NCI-H2107 (cell line): Measurements from ENCODE around the gene NTN5.
"Not testable (repeated sequence)": the region's sequence is repeated elsewhere in the genome, so short reads cannot be mapped to it uniquely, and the experiment has no call there.

Experiments used
- DNase-seq: peaks from one replicate; lab custom pipeline; 2025; lab: John Stamatoyannopoulos, UW

NTN5 gene

DNA sequence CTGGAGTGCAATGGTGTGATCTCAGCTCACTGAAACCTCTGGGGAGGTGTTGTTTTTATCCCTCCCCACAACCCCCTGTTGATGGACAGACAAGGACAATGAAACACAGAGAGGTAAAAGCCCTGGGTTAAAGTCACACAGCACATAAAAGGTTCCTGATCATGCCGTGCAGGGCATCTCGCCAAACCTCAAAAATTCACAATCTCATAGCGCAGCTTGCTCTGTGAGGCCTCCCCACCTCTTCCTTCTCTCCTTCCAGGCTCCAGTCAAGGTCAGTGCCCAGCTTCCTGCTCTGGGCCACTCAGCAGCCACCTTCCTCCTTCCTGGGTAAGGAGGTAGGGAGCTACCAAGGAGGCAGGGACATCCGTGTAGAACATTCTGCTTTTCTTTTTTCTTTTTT, 25.2 kb upstream of the NTN5 start:
- DNase-seq, result no peak

DNA sequence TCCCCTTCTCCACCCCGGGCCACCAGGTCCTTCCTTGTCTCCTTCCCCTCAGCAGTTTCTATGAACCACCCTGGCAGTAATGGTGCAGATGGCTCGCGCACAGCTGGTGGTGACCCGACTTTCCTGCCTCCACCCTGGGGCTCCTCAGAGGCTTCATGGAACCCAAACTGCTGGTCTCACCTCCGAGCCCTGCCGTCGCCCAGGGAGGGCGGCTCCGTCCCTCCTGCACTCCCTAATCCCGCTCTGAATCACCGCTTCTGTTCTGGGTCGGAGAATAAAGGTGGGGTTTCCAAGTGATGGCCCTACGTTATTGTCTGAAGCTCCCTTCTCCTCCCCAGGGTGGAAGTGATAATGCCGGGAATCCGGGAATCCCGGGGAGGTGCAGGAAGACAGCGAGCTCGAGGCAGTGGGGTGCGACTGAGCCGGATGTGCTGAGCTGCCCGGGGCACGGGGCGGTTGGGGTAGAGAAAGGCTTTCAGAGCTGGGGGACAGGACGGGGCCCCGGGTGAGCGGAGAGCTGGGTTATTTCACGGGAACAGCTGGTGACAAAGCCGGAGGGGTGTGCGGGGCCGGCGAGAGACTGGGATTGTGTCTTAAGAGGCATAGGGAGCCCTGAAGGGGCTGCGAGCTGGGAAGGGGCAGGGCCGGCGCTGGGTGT, 23.7 kb upstream of the NTN5 start:
- DNase-seq, result no peak

DNA sequence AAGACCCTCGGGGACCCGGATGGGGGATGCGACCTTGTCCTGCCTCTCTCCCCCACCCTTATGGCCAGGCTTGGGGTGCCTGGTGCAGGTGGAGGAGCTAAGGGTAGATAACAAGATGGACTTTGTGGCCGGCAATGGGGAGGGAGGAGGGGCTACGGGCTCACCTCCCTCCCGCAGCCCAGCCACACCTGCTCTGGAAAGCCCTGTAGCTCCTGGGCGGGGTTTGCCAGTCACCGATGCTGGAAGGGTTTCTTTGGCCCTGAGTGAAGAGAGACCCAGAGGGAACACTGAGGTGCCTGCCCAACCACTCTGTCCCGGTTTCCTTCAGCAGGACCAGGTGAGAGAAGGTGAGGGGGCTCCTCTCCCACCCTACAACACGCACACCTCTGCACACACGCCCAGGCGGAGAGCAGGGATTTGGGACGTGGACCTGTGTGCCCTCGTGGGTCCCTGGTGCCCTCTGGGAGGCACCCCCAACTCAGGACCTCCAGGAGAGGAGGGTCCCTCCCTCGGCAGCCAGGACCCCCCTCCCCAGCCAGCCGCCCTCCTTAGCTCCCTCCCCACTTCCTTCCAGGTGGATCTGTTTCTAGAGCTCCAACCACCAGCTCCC, 23.0 kb upstream of the NTN5 start, which contains the start of gene FUT2:
FUT2 (plus strand) TSS at position 229 of the 610 bp plus-strand sequence. CDS start 6,986 bp downstream, outside the sequence.
- peak; percentile 20 for DNase-seq

DNA sequence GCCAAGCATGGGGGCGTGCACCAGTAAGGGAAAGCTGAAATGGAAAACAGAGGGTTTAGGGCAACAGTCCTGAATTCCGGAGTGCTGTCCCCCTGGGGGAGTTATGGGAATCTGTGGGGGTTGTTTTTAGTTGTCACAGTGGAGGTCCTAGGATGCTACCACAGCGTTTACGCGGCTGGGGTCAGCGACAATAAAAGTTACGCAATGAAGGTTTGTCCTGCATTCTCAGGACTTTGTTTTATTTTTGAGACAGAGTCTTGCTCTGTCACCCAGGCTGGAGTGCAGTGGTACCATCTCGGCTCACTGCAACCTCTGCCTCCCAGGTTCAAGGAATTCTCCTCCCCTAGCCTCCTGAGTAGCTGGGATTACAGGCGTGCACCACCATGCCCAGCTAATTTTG, 20.8 kb upstream of the NTN5 start:
- DNase-seq, result not testable (repeated sequence)

DNA sequence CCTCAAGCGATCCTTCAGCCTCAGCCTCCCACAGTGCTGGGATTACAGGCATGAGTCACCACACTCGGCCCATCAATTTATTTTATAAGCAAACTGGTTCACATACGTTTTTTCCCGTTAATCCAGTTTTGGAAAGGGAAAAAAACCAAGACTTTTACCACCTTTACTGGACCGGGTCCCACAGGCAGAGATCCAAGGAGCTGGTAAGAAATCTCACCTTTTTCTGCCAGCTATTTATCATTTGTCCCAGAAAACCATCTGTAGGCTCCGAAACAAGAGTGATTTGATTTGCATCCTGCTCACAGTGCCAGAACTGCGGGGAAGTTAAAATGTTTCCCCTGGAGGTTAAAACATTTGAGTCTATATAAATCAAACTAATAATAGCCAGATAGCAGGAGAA, 16.6 kb upstream of the NTN5 start:
- DNase-seq, result no peak

- no peak for DNase-seq
These were observed 15.0 kb upstream of the NTN5 start for GRCh38 chr19:48687776-48688175.

DNA sequence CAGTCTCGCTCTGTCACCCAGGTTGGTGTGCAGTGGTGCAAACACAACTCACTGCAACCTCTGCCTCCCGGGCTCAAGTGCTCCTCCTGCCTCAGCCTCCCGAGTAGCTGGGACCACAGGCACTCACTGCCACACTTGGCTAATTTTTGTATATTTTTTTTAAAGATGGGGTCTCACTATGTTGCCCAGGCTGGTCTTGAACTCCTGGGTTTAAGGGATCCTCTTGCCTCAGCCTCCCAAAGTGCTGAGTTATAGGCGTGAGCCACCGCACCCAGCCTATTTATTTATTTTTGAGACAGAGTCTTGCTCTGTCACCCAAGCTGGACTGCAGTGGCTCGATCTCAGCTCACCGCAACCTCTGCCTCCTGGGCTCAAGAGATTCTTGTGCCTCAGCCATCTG, 13.8 kb upstream of the NTN5 start:
- not testable (repeated sequence) for DNase-seq

GRCh38 chr19:48686088-48686487, 13.3 kb upstream of the NTN5 start:
- no peak for DNase-seq

DNA sequence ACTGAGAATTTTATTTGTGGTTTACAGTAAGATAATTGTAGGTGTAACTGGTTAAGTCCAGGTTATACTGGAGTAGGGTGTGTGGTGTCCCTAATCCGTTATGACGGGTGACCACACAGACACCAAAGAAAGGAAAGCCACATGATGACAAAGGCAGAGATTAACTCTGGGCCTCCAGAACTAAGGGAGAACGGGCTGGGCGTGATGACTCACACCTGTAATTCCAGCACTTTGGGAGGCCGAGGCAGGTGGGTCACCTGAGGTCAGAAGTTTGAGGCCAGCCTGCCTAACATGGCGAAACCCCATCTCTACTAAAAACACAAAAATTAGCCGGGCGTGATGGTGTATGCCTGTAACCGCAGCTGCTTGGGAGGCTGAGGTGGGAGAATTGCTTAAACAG, 12.8 kb upstream of the NTN5 start:
- DNase-seq, result no peak

DNA sequence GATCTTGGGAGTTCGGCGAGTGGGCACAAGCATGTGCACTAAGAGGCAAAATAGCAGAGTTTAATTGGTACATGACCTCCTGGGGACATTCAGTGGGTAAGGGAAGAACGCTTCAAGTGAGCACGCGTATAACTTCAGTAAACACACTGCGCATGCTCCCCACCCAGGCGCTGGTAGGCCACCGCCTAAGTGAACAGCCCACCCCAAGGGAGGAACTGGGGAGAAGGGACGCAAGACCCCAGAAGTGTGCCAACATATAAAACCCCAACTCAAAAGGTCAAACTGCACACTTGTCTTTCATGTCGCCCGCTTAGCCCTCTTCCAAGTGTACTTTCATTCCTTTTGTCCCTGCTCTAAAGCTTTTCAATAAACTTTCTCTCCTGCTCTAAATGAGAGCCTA, 10.5 kb upstream of the NTN5 start:
- DNase-seq, result no peak

DNA sequence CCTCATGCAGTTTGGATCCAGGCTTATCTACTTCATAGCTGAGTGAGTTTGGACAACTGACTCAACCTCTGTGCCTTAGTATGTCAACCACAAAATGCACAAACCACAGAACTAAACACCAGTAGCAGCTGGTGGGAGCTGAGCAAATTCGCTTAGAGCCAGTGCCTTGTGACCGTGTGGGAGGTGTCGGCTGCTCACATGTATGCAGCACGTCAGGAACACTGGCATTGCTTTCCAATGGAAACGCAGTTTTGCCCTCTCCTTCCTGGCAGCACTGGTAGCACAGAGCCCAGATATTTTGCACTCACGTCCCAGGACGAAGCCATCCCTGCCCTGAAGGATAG, 8.3 kb upstream of the NTN5 start:
- DNase-seq, result peak; percentile 75

DNA sequence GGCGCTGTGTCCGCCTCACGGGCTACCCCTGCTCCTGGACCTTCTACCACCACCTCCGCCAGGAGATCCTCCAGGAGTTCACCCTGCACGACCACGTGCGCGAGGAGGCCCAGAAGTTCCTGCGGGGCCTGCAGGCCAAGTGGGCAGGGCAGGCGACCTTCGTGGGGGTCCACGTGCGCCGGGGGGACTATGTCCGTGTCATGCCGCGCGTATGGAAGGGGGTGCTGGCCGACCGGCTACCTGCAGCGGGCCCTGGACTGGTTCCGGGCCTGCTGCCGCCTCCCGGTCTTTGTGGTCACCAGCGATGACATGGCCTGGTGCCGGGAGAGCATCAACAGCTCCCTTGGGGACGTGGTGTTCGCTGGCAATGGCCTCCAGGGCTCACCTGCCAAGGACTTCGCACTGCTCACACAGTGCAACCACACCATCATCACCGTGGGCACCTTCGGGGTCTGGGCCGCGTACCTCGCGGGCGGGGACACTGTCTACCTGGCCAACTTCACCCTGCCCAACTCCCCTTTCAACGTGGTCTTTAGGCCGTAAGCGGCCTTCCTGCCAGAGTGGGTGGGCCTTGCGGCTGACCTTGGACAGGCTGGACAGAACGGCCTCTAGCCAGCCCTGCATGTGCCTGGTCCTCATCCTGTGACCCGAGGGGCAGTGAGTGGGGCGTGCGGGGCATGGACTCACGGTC, 7.8 kb upstream of the NTN5 start:
- DNase-seq, result no peak

DNA sequence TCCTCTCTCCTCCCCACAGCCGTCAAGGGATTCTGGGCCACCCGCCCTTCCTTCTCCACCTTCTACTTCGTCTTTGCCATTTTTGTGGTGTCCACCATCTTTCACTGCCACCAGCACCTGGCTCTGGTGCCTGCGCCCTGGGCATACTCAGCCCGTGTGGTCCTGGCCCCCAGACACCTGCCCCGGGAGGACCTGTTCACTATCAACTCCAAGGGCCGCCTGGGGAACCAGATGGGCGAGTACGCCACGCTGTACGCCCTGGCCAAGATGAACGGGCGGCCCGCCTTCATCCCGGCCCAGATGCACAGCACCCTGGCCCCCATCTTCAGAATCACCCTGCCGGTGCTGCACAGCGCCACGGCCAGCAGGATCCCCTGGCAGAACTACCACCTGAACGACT, 7.2 kb upstream of the NTN5 start:
- DNase-seq, result not testable (repeated sequence)

DNA sequence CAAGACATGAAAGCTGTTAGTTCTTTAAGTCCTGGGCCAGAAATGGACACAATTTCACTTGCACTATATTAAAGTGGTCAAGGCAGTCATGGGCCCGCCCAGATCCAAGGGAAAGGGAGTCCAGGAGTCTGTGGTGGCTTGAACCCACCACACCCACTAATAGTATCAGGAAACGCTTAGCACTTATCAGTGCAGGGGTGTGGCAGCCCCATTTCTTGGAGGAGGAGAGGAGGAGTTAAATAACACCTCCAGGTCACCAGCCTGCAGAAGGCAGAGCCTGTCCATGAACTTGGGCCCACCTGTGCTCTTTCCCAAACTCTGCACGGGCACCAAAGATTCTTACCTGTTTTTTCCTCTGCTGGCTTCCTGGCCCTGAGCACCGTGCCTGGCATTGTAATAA, 5.4 kb upstream of the NTN5 start:
- no peak for DNase-seq

DNA sequence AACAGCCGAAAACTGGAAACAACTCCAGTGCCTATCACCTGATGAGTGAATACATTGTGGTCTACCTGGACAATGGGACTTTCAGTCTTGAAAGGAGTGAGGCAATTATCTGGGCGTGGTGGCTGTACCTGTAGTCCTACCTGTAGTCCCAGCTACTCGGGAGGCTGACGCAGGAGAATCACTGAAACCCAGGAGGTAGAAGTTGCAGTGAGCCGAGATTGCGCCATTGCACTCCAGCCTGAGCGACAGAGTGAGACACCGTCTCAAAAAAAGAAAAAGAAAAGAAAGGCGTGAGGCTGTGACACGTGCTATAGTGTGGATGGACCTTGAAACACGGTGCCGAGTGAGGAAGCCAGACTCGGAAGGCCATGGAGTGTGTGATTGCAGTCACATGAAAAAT, 4.1 kb upstream of the NTN5 start:
- no peak for DNase-seq

DNA sequence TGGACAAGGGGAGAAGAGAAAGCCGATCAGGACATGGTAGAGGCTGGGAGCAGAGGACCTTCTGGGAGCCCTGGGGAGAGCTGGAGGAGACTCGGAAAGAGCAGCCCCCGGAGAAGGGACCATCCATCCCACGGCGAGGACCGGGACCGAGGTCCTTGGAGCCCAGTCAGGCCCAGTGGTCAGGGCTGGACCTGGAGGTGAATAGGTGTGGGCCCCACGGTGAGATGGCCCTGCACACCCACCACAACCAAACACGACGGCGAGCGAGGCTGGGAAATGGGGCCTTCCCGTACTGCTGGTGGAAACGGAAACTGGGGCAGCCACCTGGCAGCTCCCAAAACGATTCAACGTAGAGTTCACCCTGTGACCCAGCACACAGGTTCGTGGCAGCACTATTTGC, 3.7 kb upstream of the NTN5 start:
- DNase-seq, result no peak

GRCh38 chr19:48674921-48675824, 2.4 kb upstream of the NTN5 start:
- peak; percentile 61 for DNase-seq

DNA sequence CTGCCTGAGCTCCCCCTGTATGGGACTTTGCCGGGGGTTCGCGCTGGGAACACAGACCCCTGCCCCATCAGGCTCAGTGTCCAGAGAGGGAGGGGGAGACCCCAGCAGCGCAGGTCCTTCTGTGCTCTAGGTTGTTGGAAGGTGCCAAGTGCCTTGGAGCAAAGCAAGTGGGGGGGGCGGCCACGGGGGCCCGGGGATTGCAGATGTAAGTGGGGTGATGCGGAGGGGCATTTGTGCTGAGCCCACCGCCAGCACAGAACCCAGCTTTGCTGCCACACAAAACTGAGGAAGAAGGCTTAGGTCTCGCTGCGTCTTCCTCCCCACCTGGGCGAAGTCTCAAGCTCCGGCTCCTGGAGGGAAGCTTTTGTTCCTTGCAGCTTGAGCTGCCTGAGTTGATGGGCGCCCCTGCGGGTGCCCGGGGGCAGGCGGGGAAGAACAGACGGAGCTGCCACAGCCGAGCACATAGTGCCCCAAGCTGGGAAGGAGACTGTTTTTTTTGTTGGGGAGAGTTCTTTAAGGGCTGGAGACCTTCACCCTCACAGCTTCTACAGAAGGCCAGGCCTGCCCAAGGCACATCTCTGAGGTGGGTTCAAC, 1.5 kb upstream of the NTN5 start:
- no peak for DNase-seq

- DNase-seq, result no peak
These were observed 751 bp upstream of the NTN5 start for GRCh38 chr19:48673436-48674100.

- no peak for DNase-seq
These were observed 1.3 kb downstream of the NTN5 start for GRCh38 chr19:48671446-48671995.
